Stimulated activated CD4-positive, alpha-beta T cell treated with anti-CD3 and anti-CD28 coated beads, Interleukin-4, amount 100 ng/mL, for 4 hours (primary cell): Measurements from ENCODE around the gene PRPF38B.
A peak's percentile ranks its signal among the peaks of the same experiment; 100 is the strongest.
"Not testable (repeated sequence)": the region's sequence is repeated elsewhere in the genome, so short reads cannot be mapped to it uniquely, and the experiment has no call there.

Experiments
- DNase-seq, 2 experiments: peaks; one replicate each; pipeline ENCODE4 v3.0.0-alpha.2; 2020

PRPF38B gene

GRCh38 chr1:108691942-108692723, at the start of gene PRPF38B:
PRPF38B (plus strand) TSS chr1:108692310; CDS start chr1:108692592, 282 bp downstream.
- peak; percentile 89 to 93 for DNase-seq

DNA sequence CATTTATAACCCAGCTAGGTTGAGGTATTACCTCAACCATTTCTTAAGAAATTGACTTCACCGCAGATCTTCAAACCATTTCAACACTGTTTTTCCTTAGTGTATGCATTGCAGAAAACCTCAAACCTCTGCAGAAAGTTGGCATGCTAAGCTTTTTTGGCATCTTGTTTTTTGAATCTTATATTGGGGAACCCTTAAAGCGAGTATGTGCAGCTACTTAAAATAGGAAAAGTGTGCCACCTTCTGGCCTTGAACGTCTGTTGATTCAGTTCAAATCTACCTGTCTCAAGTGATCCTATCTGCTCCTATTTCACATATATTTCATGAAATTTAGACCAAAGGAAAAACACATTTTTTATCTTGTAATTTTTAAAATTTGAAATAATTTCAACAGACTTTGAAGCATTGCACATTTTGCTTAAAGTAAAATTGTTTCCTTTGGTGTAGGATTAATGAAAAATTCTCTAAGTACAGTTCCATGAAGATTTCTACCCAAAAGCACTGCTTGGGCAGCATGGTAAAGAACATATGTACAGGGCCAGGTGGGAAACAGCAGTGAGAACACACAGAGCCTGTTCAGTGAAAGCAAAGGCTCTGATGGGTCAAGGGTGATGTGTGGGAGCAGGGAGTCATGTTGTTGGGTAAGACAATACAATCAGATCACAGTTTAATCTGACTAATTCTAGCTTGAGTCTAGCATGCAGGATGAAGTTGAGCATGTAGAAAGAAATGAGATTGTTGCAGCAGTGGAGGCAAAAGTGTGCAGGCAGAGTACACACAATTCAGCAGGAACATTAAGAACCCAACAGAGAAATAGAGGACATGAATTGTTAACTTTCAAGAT, 48.4 kb upstream of the PRPF38B start:
- peak in 1 of 2 experiments; percentile 47 for DNase-seq

GRCh38 chr1:108644984-108645383, 47.1 kb upstream of the PRPF38B start:
- peak in 1 of 2 experiments; percentile 26 for DNase-seq

DNA sequence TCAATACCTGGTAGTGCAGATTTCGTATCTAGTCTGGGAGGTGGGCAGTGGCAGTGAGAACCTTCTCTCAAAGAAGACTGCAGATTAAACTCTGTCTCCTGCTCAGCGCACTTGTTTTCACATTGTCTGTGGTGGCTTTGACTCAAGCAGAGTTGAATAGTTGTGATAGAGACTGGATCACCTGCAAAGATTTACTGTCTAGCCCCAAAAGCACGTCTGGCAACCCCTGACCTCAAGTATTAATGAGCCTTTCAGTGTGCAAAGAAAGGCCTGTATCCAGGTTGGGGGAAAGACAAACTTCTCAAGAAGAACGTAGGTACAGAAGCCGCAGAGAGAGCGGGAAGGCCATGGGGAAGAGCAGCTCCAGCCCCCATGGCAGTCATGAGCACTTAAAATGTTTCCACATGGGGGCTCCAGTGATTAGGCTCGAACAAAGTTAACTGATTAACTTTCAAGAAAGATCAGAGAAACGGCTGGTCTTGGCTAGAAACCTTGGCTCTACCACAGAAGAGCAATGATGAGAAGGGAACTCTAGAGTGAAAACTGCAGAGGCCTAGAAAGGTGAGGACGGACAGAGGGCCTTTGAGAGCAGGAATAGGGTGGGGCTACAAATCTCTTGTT, 46.4 kb upstream of the PRPF38B start:
- DNase-seq, result no peak

DNA sequence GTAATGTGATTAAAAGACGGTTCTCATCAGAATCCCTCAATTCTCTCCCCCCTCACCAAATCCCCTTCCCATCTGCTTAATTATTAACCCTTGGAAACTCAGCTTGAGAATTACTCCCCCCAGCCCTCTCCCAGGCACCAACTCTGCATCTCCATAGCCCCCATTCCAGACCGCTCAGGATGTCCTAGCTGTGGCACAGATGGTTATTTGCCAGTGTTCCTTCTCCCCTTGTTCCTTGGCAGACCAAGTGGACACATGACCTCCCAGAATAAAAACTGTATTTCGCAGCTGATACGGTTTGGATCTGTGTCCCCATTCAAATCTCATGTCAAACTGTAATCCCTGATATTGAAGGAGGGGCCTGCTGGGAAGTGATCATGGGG, 45.9 kb upstream of the PRPF38B start:
- no peak for DNase-seq

DNA sequence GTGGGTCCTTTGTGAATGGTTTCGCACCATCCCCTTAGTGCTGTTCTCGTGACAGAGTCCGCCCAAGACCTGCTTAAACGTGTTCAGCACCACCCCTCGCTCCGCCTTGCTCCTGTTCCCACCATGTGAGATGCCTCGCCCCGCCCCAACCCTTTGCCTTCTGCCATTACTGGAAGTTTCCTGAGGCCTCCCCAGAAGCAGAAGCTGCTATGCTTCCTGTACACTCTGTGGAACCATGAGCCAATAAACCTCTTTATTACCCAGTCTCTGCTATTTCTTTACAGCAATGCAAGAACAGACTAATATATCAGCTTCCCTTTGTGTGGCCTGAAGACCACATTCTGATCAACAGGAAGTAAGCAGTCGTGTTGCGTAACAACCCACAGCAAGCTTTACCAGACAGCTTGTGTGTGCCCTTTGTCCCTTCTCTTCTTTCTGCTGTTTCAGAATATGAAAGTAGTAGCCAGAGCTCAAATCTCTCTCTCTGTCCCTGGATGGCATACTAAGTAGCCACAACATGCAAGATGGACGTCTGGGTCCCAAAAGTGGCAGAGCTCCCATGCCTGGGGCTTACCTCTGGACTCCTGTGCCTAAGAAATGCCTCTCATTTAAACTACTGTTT, 45.4 kb upstream of the PRPF38B start:
- DNase-seq, result peak; percentile 28 to 58

DNA sequence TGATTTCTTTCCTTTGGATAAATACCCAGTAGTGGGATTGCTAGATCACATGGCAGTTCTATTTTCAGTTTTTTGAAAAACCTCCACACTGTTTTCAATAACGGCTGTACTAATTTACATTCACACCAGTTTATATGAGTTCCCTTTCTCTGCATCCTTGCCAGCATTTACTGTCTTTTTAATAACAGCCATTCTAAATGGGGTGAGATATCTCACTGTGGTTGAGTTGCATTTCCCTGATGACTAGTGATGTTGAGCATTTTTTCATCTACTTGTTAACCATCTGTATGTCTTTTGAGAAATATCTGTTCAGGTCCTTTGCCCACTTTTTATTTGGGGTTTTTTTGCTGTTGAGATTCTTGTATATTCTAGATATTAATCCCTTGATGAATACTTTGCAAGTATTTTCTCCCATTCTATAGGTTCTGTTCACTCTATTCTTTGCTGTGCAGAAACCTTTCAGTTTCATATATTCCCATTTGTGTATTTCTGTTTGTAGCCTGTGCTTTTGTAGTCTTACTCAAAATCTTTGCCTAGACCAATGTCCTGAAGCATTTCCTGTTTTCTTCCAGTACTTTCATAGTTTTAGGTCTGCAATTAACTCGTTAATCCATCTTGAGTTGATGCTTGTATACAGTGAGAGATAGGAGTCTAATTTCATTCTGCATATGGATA, 38.5 kb upstream of the PRPF38B start:
- no peak for DNase-seq

- DNase-seq, result no peak
Measured at GRCh38 chr1:108657356-108658080, 34.6 kb upstream of the PRPF38B start.

GRCh38 chr1:108661030-108661609, 31.0 kb upstream of the PRPF38B start, which contains the start of gene HENMT1:
HENMT1 (minus strand) TSS chr1:108661093; CDS start chr1:108659884, 1,209 bp downstream.
- DNase-seq, result peak; percentile 70 to 72

DNA sequence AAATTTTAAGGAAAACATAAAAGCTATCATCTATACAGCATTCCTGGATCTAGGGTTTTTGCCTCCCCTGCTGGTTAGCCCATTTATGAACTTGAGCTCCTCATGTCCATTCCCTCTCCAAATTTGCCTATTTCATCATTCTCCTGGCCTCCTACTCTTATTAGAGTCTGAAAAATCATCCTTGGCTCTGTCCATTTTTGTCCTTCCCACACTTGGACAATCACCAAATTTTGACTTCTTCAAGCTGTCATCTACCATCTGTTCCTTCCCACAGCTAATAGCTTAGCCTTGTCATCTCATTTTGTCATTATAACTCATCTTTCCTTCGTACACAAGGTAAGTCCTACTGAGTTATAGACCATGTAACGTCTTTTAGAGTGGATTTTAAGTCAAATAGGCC, 29.0 kb upstream of the PRPF38B start:
- DNase-seq, result no peak

DNA sequence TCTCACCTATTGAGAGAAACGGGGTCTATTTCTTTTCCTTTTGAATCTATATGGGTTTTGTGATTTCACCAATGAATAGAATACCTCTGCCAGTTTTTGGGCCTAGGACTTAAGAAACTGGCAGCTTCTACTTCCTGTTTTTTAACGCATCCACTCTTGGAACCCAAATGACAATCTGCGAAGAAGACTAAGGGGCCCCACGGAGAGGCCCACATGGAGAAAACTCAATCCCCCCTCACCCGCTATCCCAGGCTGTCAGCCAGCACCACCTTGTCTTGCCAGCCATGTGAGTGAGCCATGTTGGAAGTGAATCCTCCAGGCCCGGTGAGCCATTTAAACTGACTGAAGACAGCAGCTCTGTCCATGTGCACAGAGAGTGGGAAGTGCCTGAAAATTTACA, 27.6 kb upstream of the PRPF38B start:
- no peak for DNase-seq

GRCh38 chr1:108665067-108665466, 27.0 kb upstream of the PRPF38B start:
- no peak for DNase-seq

DNA sequence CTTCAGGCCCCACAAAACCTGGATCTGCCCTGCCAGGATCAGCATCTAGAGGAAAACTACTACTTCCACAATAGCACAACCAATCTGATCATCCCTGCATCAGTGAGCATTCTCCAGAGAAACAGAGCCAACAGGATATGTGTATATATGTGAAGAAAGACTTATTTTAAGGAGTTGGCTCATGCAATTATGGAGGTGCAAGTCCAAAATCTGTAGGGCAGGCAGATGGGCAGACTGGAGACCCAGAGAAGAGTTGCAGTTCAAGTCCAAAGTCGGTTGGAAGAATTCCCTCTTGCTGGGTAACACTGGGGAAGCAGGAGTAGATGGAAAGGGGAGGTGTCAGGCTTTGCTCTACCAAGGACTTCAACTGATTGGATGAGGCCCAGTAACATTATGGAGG, 26.3 kb upstream of the PRPF38B start:
- no peak for DNase-seq

- not testable (repeated sequence) for DNase-seq
Measured at GRCh38 chr1:108667422-108667821, 24.7 kb upstream of the PRPF38B start.

DNA sequence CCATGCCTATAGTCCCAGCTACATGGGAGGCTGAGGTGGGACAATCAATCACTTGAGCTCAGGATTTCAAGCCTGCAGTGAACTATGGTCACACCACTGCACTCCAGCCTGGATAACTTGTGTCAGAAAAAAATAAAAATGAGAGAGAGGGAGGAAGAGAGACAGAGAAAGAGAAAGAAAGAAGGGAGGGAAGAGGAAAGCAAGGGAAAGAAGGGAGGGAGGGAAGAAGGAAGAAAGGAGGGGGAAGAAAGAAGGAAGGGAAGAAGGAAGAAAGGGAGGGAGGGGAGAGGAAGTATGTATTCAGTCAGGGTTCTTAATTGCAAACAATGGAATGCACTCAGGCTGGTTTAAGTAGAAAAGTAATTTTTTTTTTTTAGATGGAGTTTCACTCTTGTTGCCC, 23.3 kb upstream of the PRPF38B start:
- no peak for DNase-seq

DNA sequence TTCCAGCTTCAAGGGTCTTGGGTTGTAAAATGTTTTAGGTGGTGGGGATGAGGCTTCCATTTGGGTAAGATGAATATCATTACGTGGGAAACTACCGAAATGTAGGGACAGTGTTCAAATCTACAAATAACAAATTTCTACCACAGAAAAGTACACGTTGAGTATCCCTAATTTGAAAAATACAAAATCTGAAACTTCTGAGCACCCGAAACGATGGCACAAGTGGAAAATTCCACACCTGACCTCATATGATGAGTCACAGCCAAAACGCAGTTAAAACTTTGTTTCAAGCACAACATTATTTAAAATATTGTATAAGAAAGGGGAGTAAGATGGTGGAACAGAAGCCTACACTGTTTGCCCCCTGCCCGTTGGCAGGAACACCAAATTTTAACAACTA, 22.4 kb upstream of the PRPF38B start:
- DNase-seq, result no peak

DNA sequence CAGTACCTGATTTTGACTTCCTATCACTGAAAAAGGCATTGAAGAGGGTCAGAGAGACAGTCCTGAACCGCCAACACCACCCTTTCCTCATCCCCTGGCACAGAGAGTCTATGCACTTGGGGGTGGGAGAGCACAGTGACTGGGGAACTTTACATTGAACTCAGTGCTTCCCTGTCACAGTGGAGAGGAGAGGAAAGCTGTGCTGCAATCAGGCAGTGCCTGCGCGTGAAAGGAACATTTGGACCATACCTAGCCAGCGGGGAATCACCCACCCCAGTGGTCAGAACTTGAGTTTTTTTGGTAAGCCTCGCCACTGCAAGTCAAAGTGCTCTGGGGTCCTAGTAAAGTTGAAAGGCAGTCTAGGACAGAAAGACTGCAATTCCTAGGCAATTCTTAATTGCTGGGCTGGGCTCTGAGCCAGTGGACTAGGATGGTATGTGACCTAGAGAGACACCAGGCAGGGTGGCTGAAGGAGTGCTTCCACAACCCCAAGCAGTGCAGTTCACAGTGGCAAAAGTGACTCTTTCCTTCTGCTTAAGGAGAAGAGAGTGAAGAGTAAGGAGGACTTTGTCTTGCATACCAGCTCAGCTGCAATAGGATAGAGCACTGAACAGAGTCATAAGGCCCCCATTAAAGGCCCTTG, 21.9 kb upstream of the PRPF38B start:
- no peak for DNase-seq

DNA sequence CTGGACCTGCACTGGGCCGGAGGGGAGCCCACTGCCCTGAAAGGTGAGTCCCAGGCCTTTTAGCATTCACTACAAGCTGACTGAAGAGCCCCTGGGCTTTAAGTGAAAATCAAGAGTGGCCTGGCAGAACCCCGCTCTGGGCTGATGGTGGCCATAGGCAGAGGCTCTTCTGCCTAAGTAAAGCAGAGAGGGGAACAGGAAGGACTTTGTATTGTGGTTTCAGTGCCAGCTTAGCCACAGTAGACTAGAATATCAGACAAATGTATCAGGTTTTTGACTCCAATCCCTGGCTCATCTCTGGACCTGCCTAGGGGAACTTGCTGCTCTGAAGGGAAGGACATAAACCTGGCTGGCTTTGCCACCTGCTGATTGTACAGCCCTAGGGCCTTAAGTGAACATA, 21.0 kb upstream of the PRPF38B start:
- DNase-seq, result no peak

- DNase-seq, result no peak
Measured at GRCh38 chr1:108678706-108679105, 13.4 kb upstream of the PRPF38B start.

GRCh38 chr1:108679586-108680213, 12.4 kb upstream of the PRPF38B start:
- DNase-seq, result no peak
